H1 (cell line): ENCODE data around the gene CYYR1. TPM values are rescaled to one million over a fixed set of nuclear protein-coding genes. Genes with fewer than 3 reads are reported as not detected.

Experiments
- ASH2L ChIP-seq: fragments of 200-600, 300-600 bp; sonication (generic); IDR thresholded peaks from one replicate; pipeline ENCODE4 v1.7.1; 2017; ENCODE audit warnings: low read length
- BACH1 ChIP-seq: IDR thresholded peaks from 2 replicates; pipeline ENCODE4 v1.6.1; 2012; ENCODE audit warnings: low read length, improper control_type of control experiment
- CBX8 ChIP-seq: fragments of 300-800, 300-1000 bp; sonication (generic); IDR thresholded peaks from 2 replicates; pipeline ENCODE4 v1.7.1; 2016; ENCODE audit warnings: low read depth, low read length, borderline replicate concordance
- CREB1 ChIP-seq: IDR thresholded peaks from 2 replicates; pipeline ENCODE4 v1.6.1; 2012; ENCODE audit warnings: inconsistent platforms
- CTBP2 ChIP-seq: IDR thresholded peaks from 2 replicates; pipeline ENCODE4 v1.7.0; 2011; ENCODE audit warnings: borderline replicate concordance, mild to moderate bottlenecking, moderate library complexity, mixed read lengths, low read length; ENCODE audit not compliant: insufficient read depth, insufficient read length
- EGR1 ChIP-seq: IDR thresholded peaks from 2 replicates; pipeline ENCODE4 v1.6.1; 2011; ENCODE audit warnings: low read depth, low read length, borderline replicate concordance
- FOSL1 ChIP-seq: IDR thresholded peaks from 2 replicates; pipeline ENCODE4 v1.6.1; 2011; ENCODE audit warnings: mild to moderate bottlenecking, low read depth, low read length, moderate library complexity; ENCODE audit not compliant: insufficient read depth
- POU5F1 ChIP-seq: IDR thresholded peaks from 2 replicates; pipeline ENCODE4 v1.6.1; 2011; ENCODE audit warnings: low read depth, mild to moderate bottlenecking, low read length, moderate library complexity
- RNF2 ChIP-seq: fragments of 200-900, 300-1000 bp; sonication (generic); IDR thresholded peaks from 2 replicates; pipeline ENCODE4 v1.7.1; 2016; ENCODE audit warnings: borderline replicate concordance, low read depth, mild to moderate bottlenecking, antibody characterized with exemption, low read length; ENCODE audit not compliant: poor library complexity, severe bottlenecking; ENCODE audit errors: missing control alignments
- TAF1 ChIP-seq: IDR thresholded peaks from 2 replicates; pipeline ENCODE4 v1.6.1; 2011; ENCODE audit warnings: mild to moderate bottlenecking, low read depth, low read length
- TCF12 ChIP-seq: IDR thresholded peaks from 2 replicates; pipeline ENCODE4 v1.6.1; 2011; ENCODE audit warnings: low read depth, mild to moderate bottlenecking, low read length
- YY1 ChIP-seq: IDR thresholded peaks from 2 replicates; pipeline ENCODE4 v1.6.1; 2011; ENCODE audit warnings: low read depth, mild to moderate bottlenecking, low read length
- polyA plus RNA-seq, 7 experiments: library from polyadenylated mRNA; depleted of rRNA in 3 of 7; stranded (reverse) in 5 of 7; unstranded in 2 of 7; fragments of >200 nt in 5 of 7; fragments of 200-250 nt in 2 of 7; gene quantifications; 1 replicate in 5 of 7; 2 replicates in 1 of 7; 4 replicates in 1 of 7; pipeline versions ENCODE4 v1.2.1 to v1.2.3, GENCODE V29; 2011 to 2013; ENCODE audit warnings: missing spikeins in 2 of 7, mixed read lengths in 2 of 7
- total RNA-seq: library from RNA; stranded (reverse); fragmentation: NEBNext Ultra II Directional; extraction: Animal tissue kit (Norgen Biotek cat#: 25700); gene quantifications from 2 replicates; pipeline ENCODE4 v1.2.1, GENCODE V29; 2021
- TF ChIP-seq, protein P1 (sequence below): fragments of 300-600 bp; sonication (generic); IDR thresholded peaks from 2 replicates; pipeline ENCODE4 v1.7.1; 2012; ENCODE audit warnings: low read length, moderate library complexity, mild to moderate bottlenecking, inconsistent platforms; ENCODE audit not compliant: insufficient replicate concordance

Gene CYYR1
- total and polyA plus RNA-seq, 2 of the 8 experiments (the other 6 are each of a cell fraction or from before 2014, with no cell fraction given) = 12.2 to 37.9 TPM

DNA sequence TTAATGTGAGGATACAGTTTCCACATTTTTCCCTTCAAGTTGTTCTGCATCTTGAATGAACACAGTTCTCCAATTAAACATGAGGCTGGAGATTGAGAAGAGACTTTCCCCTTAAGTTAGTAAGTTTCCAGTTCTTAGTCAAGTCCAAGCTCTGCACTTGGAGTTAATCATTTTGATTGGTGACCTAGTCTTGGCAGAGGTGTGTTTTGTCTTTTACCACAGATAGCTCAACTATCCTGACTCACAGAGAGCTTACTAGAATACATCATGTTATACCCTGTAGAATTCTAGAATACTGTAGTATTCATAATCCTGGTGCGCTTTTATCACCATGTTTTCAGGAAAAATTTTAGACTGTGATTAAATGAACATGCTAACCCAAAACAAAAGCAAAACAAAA, 129.2 kb downstream of the CYYR1 start (continued):
- TF ChIP-seq, protein P1, sequence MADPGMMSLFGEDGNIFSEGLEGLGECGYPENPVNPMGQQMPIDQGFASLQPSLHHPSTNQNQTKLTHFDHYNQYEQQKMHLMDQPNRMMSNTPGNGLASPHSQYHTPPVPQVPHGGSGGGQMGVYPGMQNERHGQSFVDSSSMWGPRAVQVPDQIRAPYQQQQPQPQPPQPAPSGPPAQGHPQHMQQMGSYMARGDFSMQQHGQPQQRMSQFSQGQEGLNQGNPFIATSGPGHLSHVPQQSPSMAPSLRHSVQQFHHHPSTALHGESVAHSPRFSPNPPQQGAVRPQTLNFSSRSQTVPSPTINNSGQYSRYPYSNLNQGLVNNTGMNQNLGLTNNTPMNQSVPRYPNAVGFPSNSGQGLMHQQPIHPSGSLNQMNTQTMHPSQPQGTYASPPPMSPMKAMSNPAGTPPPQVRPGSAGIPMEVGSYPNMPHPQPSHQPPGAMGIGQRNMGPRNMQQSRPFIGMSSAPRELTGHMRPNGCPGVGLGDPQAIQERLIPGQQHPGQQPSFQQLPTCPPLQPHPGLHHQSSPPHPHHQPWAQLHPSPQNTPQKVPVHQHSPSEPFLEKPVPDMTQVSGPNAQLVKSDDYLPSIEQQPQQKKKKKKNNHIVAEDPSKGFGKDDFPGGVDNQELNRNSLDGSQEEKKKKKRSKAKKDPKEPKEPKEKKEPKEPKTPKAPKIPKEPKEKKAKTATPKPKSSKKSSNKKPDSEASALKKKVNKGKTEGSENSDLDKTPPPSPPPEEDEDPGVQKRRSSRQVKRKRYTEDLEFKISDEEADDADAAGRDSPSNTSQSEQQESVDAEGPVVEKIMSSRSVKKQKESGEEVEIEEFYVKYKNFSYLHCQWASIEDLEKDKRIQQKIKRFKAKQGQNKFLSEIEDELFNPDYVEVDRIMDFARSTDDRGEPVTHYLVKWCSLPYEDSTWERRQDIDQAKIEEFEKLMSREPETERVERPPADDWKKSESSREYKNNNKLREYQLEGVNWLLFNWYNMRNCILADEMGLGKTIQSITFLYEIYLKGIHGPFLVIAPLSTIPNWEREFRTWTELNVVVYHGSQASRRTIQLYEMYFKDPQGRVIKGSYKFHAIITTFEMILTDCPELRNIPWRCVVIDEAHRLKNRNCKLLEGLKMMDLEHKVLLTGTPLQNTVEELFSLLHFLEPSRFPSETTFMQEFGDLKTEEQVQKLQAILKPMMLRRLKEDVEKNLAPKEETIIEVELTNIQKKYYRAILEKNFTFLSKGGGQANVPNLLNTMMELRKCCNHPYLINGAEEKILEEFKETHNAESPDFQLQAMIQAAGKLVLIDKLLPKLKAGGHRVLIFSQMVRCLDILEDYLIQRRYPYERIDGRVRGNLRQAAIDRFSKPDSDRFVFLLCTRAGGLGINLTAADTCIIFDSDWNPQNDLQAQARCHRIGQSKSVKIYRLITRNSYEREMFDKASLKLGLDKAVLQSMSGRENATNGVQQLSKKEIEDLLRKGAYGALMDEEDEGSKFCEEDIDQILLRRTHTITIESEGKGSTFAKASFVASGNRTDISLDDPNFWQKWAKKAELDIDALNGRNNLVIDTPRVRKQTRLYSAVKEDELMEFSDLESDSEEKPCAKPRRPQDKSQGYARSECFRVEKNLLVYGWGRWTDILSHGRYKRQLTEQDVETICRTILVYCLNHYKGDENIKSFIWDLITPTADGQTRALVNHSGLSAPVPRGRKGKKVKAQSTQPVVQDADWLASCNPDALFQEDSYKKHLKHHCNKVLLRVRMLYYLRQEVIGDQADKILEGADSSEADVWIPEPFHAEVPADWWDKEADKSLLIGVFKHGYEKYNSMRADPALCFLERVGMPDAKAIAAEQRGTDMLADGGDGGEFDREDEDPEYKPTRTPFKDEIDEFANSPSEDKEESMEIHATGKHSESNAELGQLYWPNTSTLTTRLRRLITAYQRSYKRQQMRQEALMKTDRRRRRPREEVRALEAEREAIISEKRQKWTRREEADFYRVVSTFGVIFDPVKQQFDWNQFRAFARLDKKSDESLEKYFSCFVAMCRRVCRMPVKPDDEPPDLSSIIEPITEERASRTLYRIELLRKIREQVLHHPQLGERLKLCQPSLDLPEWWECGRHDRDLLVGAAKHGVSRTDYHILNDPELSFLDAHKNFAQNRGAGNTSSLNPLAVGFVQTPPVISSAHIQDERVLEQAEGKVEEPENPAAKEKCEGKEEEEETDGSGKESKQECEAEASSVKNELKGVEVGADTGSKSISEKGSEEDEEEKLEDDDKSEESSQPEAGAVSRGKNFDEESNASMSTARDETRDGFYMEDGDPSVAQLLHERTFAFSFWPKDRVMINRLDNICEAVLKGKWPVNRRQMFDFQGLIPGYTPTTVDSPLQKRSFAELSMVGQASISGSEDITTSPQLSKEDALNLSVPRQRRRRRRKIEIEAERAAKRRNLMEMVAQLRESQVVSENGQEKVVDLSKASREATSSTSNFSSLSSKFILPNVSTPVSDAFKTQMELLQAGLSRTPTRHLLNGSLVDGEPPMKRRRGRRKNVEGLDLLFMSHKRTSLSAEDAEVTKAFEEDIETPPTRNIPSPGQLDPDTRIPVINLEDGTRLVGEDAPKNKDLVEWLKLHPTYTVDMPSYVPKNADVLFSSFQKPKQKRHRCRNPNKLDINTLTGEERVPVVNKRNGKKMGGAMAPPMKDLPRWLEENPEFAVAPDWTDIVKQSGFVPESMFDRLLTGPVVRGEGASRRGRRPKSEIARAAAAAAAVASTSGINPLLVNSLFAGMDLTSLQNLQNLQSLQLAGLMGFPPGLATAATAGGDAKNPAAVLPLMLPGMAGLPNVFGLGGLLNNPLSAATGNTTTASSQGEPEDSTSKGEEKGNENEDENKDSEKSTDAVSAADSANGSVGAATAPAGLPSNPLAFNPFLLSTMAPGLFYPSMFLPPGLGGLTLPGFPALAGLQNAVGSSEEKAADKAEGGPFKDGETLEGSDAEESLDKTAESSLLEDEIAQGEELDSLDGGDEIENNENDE = no peak
- TF ChIP-seq EGR1 = no peak
- no peak for TF ChIP-seq CREB1
- TF ChIP-seq TAF1 = no peak
- TF ChIP-seq CBX8 = no peak
- no peak for TF ChIP-seq YY1
- TF ChIP-seq BACH1 = no peak
- no peak for TF ChIP-seq RNF2
- no peak for TF ChIP-seq CTBP2
- no peak for TF ChIP-seq ASH2L
- no peak for TF ChIP-seq FOSL1
- TF ChIP-seq POU5F1 = no peak
- no peak for TF ChIP-seq TCF12
